Uterus (tissue), 4 donors: ENCODE results near the gene ACADM. TPM values are rescaled to one million over a fixed set of nuclear protein-coding genes. Genes with fewer than 3 reads are reported as not detected.

ENCODE experiments used
- DNase-seq, 2 donors: peaks; one replicate each; pipeline ENCODE4 v3.0.0-alpha.2; 2019 to 2020
- H3K27ac ChIP-seq, 2 donors: fragments of 200-600 bp; sonication (generic); 1 replicate in 1 of 2; 2 replicates in 1 of 2; pipeline ENCODE4 v1.5.1; 2016 to 2018
- H3K27me3 ChIP-seq, 2 donors: fragments of 200-600 bp; sonication (generic); one replicate each; pipeline ENCODE4 v1.5.1; 2018 to 2019; ENCODE audit warnings: control low read depth in 1 of 2
- H3K36me3 ChIP-seq, 2 donors: fragments of 200-600 bp; sonication (generic); one replicate each; pipeline ENCODE4 v1.5.1; 2019; ENCODE audit warnings: control low read depth in 1 of 2
- H3K4me1 ChIP-seq, 2 donors: fragments of 200-600 bp; sonication (generic); one replicate each; pipeline ENCODE4 v1.5.1; 2018 to 2019; ENCODE audit warnings: control low read depth in 1 of 2
- H3K4me3 ChIP-seq, 2 donors: fragments of 200-600 bp; sonication (generic); 1 replicate in 1 of 2; 2 replicates in 1 of 2; pipeline ENCODE4 v1.5.1; 2018 to 2019; ENCODE audit warnings: mild to moderate bottlenecking in 1 of 2
- H3K9me3 ChIP-seq, 2 donors: fragments of 200-600 bp; sonication (generic); one replicate each; pipeline ENCODE4 v1.5.1; 2019; ENCODE audit warnings: control low read depth in 1 of 2
- CTCF ChIP-seq, 4 experiments: fragments of 200-600 bp in 2 of 4; fragments of 450-650 bp in 2 of 4; sonication (generic) in 2 of 4; IDR thresholded peaks; one replicate each; pipeline ENCODE4 v1.5.1; 2016 to 2019; ENCODE audit warnings: antibody characterized with exemption in 4 of 4, mild to moderate bottlenecking in 2 of 4, moderate library complexity in 1 of 4
- POLR2A ChIP-seq, 2 donors: fragments of 450-650 bp; IDR thresholded peaks; one replicate each; pipeline ENCODE4 v1.6.1; 2016; ENCODE audit warnings: antibody characterized with exemption in 2 of 2, mild to moderate bottlenecking in 1 of 2, moderate library complexity in 1 of 2
- intact Hi-C: fragments of 100-400 bp; cut with DNase I; formaldehyde crosslinking; loops from one replicate; pipeline ENCODE4 v1.15.1; 2023; ENCODE audit warnings: low total_unique reads
- total RNA-seq, 4 donors: library from RNA; depleted of rRNA in 3 of 4; stranded (reverse); fragments of >200 nt in 3 of 4; gene quantifications; one replicate each; pipeline versions ENCODE4 v1.1.0 to v1.2.4, GENCODE V29; 2014 to 2023
- donor health status: DM: yes; HTN: yes; CAD: no.

Gene ACADM
- total RNA-seq, 4 donors from 2014 or later = 44.0 to 174 (median 65.4) TPM

GRCh38 chr1:75789988-75790387, 65.5 kb downstream of the ACADM start:
- H3K27ac ChIP-seq = no peak overlapping the region
- TF ChIP-seq POLR2A (IDR thresholded peaks at IDR 0.05) = no peak
- TF ChIP-seq CTCF (IDR thresholded peaks at IDR 0.05) = no peak
- DNase-seq = no peak
- no peaks in the 10 kb centered on the region for H3K36me3 ChIP-seq
- intact Hi-C loops = no loop called here
- peaks cover 0 to 9% of the 10 kb centered on the region in 2 donors for H3K4me1 ChIP-seq
- no peaks in the 10 kb centered on the region for H3K9me3 ChIP-seq
- H3K4me3 ChIP-seq = no peak overlapping the region
- H3K27me3 ChIP-seq = no peaks in the 10 kb centered on the region

- no peak overlapping the region for H3K27ac ChIP-seq
- no peaks in the 10 kb centered on the region for H3K27me3 ChIP-seq
- DNase-seq = no peak
- no peak overlapping the region for H3K4me3 ChIP-seq
- no peaks in the 10 kb centered on the region for H3K36me3 ChIP-seq
- H3K4me1 ChIP-seq = peaks cover 0 to 9% of the 10 kb centered on the region in 2 donors
- intact Hi-C loops = no loop called here
- no peaks in the 10 kb centered on the region for H3K9me3 ChIP-seq
- no peak for TF ChIP-seq POLR2A (IDR thresholded peaks at IDR 0.05)
- no peak for TF ChIP-seq CTCF (IDR thresholded peaks at IDR 0.05)
Observed at GRCh38 chr1:75791022-75791421, 66.5 kb downstream of the ACADM start.

GRCh38 chr1:75792091-75792490, 67.6 kb downstream of the ACADM start:
- no peak overlapping the region for H3K27ac ChIP-seq
- no peaks in the 10 kb centered on the region for H3K27me3 ChIP-seq
- intact Hi-C loops = no loop called here
- H3K9me3 ChIP-seq = no peaks in the 10 kb centered on the region
- no peak overlapping the region for H3K4me3 ChIP-seq
- DNase-seq = no peak
- peaks cover 0 to 9% of the 10 kb centered on the region in 2 donors for H3K4me1 ChIP-seq
- TF ChIP-seq POLR2A (IDR thresholded peaks at IDR 0.05) = no peak
- no peak for TF ChIP-seq CTCF (IDR thresholded peaks at IDR 0.05)
- no peaks in the 10 kb centered on the region for H3K36me3 ChIP-seq

GRCh38 chr1:75794382-75794781, 69.9 kb downstream of the ACADM start:
- intact Hi-C loops = no loop called here

GRCh38 chr1:75795703-75796193, 71.2 kb downstream of the ACADM start:
- no peaks in the 10 kb centered on the region for H3K4me1 ChIP-seq
- H3K9me3 ChIP-seq = no peaks in the 10 kb centered on the region
- no peaks in the 10 kb centered on the region for H3K27me3 ChIP-seq
- intact Hi-C loops = no loop called here
- no peaks in the 10 kb centered on the region for H3K36me3 ChIP-seq
- H3K27ac ChIP-seq = no peak overlapping the region
- no peak overlapping the region for H3K4me3 ChIP-seq
- no peak for DNase-seq
- no peak for TF ChIP-seq POLR2A (IDR thresholded peaks at IDR 0.05)
- no peak for TF ChIP-seq CTCF (IDR thresholded peaks at IDR 0.05)

More at GRCh38 chr1:75794382-75794781, 69.9 kb downstream of the ACADM start:
- Histone ChIP-seq H3K36me3 (no peaks in the 10 kb centered on the region), H3K27me3 (no peaks in the 10 kb centered on the region), H3K27ac (no peak overlapping the region), H3K9me3 (no peaks in the 10 kb centered on the region), H3K4me3 (no peak overlapping the region), H3K4me1 (no peaks in the 10 kb centered on the region)
- DNase-seq = no peak
- no peak for TF ChIP-seq POLR2A (IDR thresholded peaks at IDR 0.05)
- no peak for TF ChIP-seq CTCF (IDR thresholded peaks at IDR 0.05)
